Measurements from ENCODE around the gene IRAK2.

- TF ChIP-seq CREB5 (CRISPR knock-in tag; IDR thresholded peaks at IDR 0.05; ENCODE audit: low read depth) (no peak), PPARA (CRISPR knock-in tag; IDR thresholded peaks at IDR 0.05; ENCODE audit: borderline replicate concordance) (no peak), PATZ1 (CRISPR knock-in tag; IDR thresholded peaks at IDR 0.05; ENCODE audit: borderline replicate concordance) (no peak), ZNF8 (CRISPR knock-in tag; IDR thresholded peaks at IDR 0.05) (no peak), ESRRG (CRISPR knock-in tag; IDR thresholded peaks at IDR 0.05) (no peak), ZFP30 (CRISPR knock-in tag; IDR thresholded peaks at IDR 0.05) (no peak), TSHZ2 (CRISPR knock-in tag; IDR thresholded peaks at IDR 0.05) (no peak), CSRNP3 (CRISPR knock-in tag; IDR thresholded peaks at IDR 0.05) (no peak)
Measured at GRCh38 chr3:10206166-10206511, 41.4 kb downstream of the IRAK2 start.

Data from SK-N-SH treated with all-trans-retinoic acid at 6 μM for 48 hours (cell line).